GM12878 (cell line): ENCODE data around the gene GID8. TPM values are rescaled to one million over a fixed set of nuclear protein-coding genes. Genes with fewer than 3 reads are reported as not detected.

Experiments used
- ATAC-seq: fragments of 200-7000 bp; cut with Tn5 transposase; 3 replicates; pipeline ENCODE4 v1.9.1; 2020; ENCODE audit warnings: mild to moderate bottlenecking, moderate library complexity
- BruUV-seq: library from RNA; stranded (reverse); fragments of 400-500 nt; replicated peaks from 2 replicates; lab custom pipeline; 2021; lab: Mats Ljungman, UMichigan
- CTCF ChIA-PET: fragments of 300-600 bp; sonication (Branson Sonifier 250); formaldehyde crosslinking; extraction: SDS; loops from one replicate; lab custom pipeline; 2021; ENCODE audit warnings: inconsistent platforms; lab: Yijun Ruan, JAX
- POLR2A ChIA-PET: fragments of 350-600 bp; formaldehyde crosslinking; extraction: SDS; loops from one replicate; lab custom pipeline; 2021; ENCODE audit warnings: inconsistent platforms; lab: Charles Lee
- RAD21 ChIA-PET: fragments of 300-600 bp; sonication (Branson Sonifier 250); formaldehyde crosslinking; loops from one replicate; lab custom pipeline; 2023; ENCODE audit warnings: antibody characterized with exemption; ENCODE audit not compliant: unreplicated experiment; lab: Charles Lee
- SMC1A ChIA-PET: fragments of 300-600 bp; sonication (Branson Sonifier 250); formaldehyde crosslinking; loops from one replicate; lab custom pipeline; 2023; ENCODE audit not compliant: unreplicated experiment, uncharacterized antibody; lab: Charles Lee
- DNase-seq: peaks from one replicate; pipeline ENCODE4 v3.0.0-alpha.2; 2011; ENCODE audit warnings: low read depth, low spot score
- FAIRE-seq: peaks from 3 replicates; lab custom pipeline; 2011; peaks lifted over from hg19 to GRCh38; lab: Jason Lieb, UNC
- H2AFZ ChIP-seq: 2 replicates; pipeline ENCODE4 v1.6.0; 2011; ENCODE audit warnings: low read depth, low read length, control low read depth; ENCODE audit not compliant: control insufficient read depth
- H3K27ac ChIP-seq: 2 replicates; pipeline ENCODE4 v1.5.1; 2011; ENCODE audit warnings: control low read depth; ENCODE audit not compliant: control insufficient read depth, insufficient read depth
- H3K27me3 ChIP-seq, 2 experiments: replicated peaks in 1 of 2; 2 replicates each; pipeline versions ENCODE4 v1.6.0 to v1.6.1; 2011; ENCODE audit warnings: low read length in 1 of 2; ENCODE audit not compliant: control insufficient read depth in 2 of 2, insufficient read depth in 2 of 2
- H3K36me3 ChIP-seq, 2 experiments: 2 replicates each; pipeline ENCODE4 v1.5.1; 2011; ENCODE audit warnings: low read length in 1 of 2; ENCODE audit not compliant: control insufficient read depth in 2 of 2, insufficient read depth in 2 of 2
- H3K4me1 ChIP-seq: 2 replicates; pipeline ENCODE4 v1.6.1; 2011; ENCODE audit warnings: mild to moderate bottlenecking, low read length, moderate library complexity, mixed read lengths; ENCODE audit not compliant: control insufficient read depth, insufficient read depth
- H3K4me2 ChIP-seq: 2 replicates; pipeline ENCODE4 v1.6.0; 2011; ENCODE audit warnings: control low read depth; ENCODE audit not compliant: control insufficient read depth, insufficient read depth
- H3K4me3 ChIP-seq: fragments of 200-600 bp; sonication (generic); 2 replicates; pipeline ENCODE4 v1.5.1; 2016
- H3K79me2 ChIP-seq: 2 replicates; pipeline ENCODE4 v1.6.0; 2011; ENCODE audit warnings: low read length; ENCODE audit not compliant: control insufficient read depth, insufficient read depth
- H3K9ac ChIP-seq: 2 replicates; pipeline ENCODE4 v1.8.0; 2011; ENCODE audit warnings: low read length, control low read depth, mixed read lengths; ENCODE audit not compliant: control insufficient read depth, insufficient read depth
- H3K9me3 ChIP-seq: replicated peaks from 3 replicates; pipeline ENCODE4 v1.5.1; 2011; ENCODE audit warnings: mild to moderate bottlenecking, low read length; ENCODE audit not compliant: control insufficient read depth, insufficient read depth
- H4K20me1 ChIP-seq: 2 replicates; pipeline ENCODE4 v1.6.0; 2011; ENCODE audit not compliant: control insufficient read depth, insufficient read depth
- FOS ChIP-seq: IDR thresholded peaks from 3 replicates; pipeline ENCODE4 v1.6.1; 2011; ENCODE audit warnings: borderline replicate concordance; ENCODE audit not compliant: insufficient read length; ENCODE audit errors: extremely low read depth
- FOXK2 ChIP-seq: fragments of 450-650 bp; IDR thresholded peaks from 2 replicates; pipeline ENCODE4 v1.6.1; 2017; ENCODE audit warnings: mild to moderate bottlenecking, moderate library complexity
- IKZF2 ChIP-seq, 2 experiments: fragments of 450-650 bp; IDR thresholded peaks; 2 replicates each; pipeline ENCODE4 v1.6.1; 2017; ENCODE audit warnings: mild to moderate bottlenecking in 2 of 2, moderate library complexity in 2 of 2
- MTA3 ChIP-seq: IDR thresholded peaks from 2 replicates; pipeline ENCODE4 v1.6.1; 2012; ENCODE audit warnings: low read length, inconsistent platforms, borderline replicate concordance
- NR2C1 ChIP-seq: fragments of 450-650 bp; IDR thresholded peaks from 2 replicates; pipeline ENCODE4 v1.6.1; 2017; ENCODE audit warnings: antibody characterized with exemption, mild to moderate bottlenecking, moderate library complexity
- PML ChIP-seq: IDR thresholded peaks from 2 replicates; pipeline ENCODE4 v1.6.1; 2012; ENCODE audit warnings: low read length, inconsistent platforms
- SMARCA5 ChIP-seq: fragments of 450-650 bp; IDR thresholded peaks from 2 replicates; pipeline ENCODE4 v1.6.1; 2017; ENCODE audit warnings: mild to moderate bottlenecking
- SUZ12 ChIP-seq: fragments of 200-600 bp; sonication (generic); IDR thresholded peaks from one replicate; pipeline ENCODE4 v1.6.1; 2018; ENCODE audit warnings: antibody characterized with exemption, mild to moderate bottlenecking; ENCODE audit not compliant: unreplicated experiment
- WGBS: methylation state at CpG from one replicate; pipeline ENCODE4 v1.1.6; 2016; ENCODE audit warnings: low lambda C conversion rate; ENCODE audit not compliant: insufficient replicate concordance, insufficient coverage; ENCODE audit errors: missing lambda C conversion rate; 5-methylcytosine and 5-hydroxymethylcytosine counted together
- in situ Hi-C: fragments of 300-500 bp; cut with MboI; formaldehyde crosslinking; loops from 9 replicates; pipeline ENCODE4 v1.14.3; 2018; ENCODE audit warnings: mixed read lengths
- intact Hi-C: fragments of 100-400 bp; cut with micrococcal nuclease; formaldehyde crosslinking; loops from one replicate; pipeline ENCODE4 v1.14.2; 2022; ENCODE audit not compliant: unreplicated experiment
- polyA plus RNA-seq, 11 experiments: library from polyadenylated mRNA; depleted of rRNA in 4 of 11; unstranded in 6 of 11; stranded (reverse) in 5 of 11; fragments of >200 nt; fragmentation: Nextera tagmentation in 4 of 11; fragmentation: Illumina TruSeq in 1 of 11; extraction: Ambion mirVana in 4 of 11; extraction: Trizol in 1 of 11; gene quantifications; 1 replicate in 1 of 11; 2 replicates in 10 of 11; pipeline versions ENCODE4 v1.2.1 to v1.2.3, GENCODE V29; 2011 to 2016; ENCODE audit warnings: inconsistent platforms in 2 of 11, missing spikeins in 2 of 11, low read depth in 1 of 11
- total RNA-seq, 4 experiments: library from RNA; depleted of rRNA in 3 of 4; stranded (reverse); fragments of >200 nt in 3 of 4; fragmentation: Illumina TruSeq in 1 of 4; extraction: Trizol in 1 of 4; gene quantifications; 2 replicates each; pipeline versions ENCODE4 v1.2.1 to v1.2.3, GENCODE V29; 2013 to 2021
- TF ChIP-seq, protein P1 (sequence below): IDR thresholded peaks from 2 replicates; pipeline ENCODE4 v1.6.1; 2012; ENCODE audit warnings: improper control_type of control experiment, low read depth, low read length; ENCODE audit not compliant: insufficient replicate concordance
- TF ChIP-seq, protein P2 (sequence below): fragments of 450-650 bp; formaldehyde crosslinking; IDR thresholded peaks from 2 replicates; pipeline ENCODE4 v1.5.0; 2022; ENCODE audit warnings: mild to moderate bottlenecking, missing genetic modification characterization
- TF ChIP-seq, protein P3 (sequence below): IDR thresholded peaks from 2 replicates; pipeline ENCODE4 v1.6.1; 2011; ENCODE audit warnings: low read depth, mild to moderate bottlenecking, low read length, moderate library complexity, borderline replicate concordance; ENCODE audit errors: extremely low read depth

GID8 gene
- total and polyA plus RNA-seq, 10 of the 15 experiments (the other 5 are each of a cell fraction or from before 2014, with no cell fraction given) = 12.0 to 33.8 (median 22.2) TPM

DNA sequence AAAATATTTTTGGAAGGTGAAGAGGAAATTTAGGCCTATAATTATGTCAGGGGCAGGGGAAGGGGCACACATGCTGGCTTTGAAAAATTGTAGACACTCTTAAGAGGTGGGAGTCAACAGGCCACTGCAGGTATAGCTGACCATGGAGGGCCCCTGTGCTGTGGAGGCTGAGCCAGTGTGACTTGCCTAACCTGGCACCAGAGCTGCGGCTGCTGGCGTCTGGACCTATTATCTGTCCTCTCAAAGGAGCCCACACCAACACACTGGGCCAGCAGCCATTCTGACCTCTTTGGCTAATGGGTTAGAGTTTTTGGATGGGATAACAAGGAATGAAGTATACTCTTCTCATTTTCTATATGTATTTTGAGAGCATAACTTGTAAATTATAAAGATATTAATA, 4.5 kb downstream of the GID8 start (continued):
- TF ChIP-seq, protein P1, sequence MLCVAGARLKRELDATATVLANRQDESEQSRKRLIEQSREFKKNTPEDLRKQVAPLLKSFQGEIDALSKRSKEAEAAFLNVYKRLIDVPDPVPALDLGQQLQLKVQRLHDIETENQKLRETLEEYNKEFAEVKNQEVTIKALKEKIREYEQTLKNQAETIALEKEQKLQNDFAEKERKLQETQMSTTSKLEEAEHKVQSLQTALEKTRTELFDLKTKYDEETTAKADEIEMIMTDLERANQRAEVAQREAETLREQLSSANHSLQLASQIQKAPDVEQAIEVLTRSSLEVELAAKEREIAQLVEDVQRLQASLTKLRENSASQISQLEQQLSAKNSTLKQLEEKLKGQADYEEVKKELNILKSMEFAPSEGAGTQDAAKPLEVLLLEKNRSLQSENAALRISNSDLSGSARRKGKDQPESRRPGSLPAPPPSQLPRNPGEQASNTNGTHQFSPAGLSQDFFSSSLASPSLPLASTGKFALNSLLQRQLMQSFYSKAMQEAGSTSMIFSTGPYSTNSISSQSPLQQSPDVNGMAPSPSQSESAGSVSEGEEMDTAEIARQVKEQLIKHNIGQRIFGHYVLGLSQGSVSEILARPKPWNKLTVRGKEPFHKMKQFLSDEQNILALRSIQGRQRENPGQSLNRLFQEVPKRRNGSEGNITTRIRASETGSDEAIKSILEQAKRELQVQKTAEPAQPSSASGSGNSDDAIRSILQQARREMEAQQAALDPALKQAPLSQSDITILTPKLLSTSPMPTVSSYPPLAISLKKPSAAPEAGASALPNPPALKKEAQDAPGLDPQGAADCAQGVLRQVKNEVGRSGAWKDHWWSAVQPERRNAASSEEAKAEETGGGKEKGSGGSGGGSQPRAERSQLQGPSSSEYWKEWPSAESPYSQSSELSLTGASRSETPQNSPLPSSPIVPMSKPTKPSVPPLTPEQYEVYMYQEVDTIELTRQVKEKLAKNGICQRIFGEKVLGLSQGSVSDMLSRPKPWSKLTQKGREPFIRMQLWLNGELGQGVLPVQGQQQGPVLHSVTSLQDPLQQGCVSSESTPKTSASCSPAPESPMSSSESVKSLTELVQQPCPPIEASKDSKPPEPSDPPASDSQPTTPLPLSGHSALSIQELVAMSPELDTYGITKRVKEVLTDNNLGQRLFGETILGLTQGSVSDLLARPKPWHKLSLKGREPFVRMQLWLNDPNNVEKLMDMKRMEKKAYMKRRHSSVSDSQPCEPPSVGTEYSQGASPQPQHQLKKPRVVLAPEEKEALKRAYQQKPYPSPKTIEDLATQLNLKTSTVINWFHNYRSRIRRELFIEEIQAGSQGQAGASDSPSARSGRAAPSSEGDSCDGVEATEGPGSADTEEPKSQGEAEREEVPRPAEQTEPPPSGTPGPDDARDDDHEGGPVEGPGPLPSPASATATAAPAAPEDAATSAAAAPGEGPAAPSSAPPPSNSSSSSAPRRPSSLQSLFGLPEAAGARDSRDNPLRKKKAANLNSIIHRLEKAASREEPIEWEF = no peak
- TF ChIP-seq SMARCA5 = no peak

DNA sequence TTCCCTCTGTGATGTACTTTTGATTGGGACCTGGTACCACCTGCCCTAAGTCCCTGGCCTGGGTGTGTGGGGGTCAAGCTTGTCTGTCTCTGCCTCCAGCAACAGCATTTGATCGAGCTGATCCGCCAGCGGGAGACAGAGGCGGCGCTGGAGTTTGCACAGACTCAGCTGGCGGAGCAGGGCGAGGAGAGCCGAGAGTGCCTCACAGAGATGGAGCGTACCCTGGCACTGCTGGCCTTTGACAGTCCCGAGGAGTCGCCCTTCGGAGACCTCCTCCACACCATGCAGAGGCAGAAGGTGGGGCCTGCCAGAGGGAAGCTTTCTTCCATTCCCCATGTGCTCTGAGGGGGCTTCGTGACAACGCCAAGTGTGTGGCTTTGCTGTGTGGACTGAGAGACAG, 5.4 kb downstream of the GID8 start:
- no peaks in the 10 kb centered on the region for H4K20me1 ChIP-seq
- H3K9ac ChIP-seq = no peak overlapping the region
- no peak overlapping the region for H3K4me2 ChIP-seq
- FAIRE-seq = no peak
- no peak overlapping the region for H3K27ac ChIP-seq
- SMC1A ChIA-PET = no interaction called here
- ATAC-seq = no peak
- no peaks in the 10 kb centered on the region for H3K27me3 ChIP-seq
- TF ChIP-seq FOS (no peak), IKZF2 (IDR thresholded peaks at IDR 0.05) (no peak), NR2C1 (no peak), FOXK2 (no peak), PML (no peak), SUZ12 (no peak), MTA3 (no peak)
- TF ChIP-seq, protein P2, sequence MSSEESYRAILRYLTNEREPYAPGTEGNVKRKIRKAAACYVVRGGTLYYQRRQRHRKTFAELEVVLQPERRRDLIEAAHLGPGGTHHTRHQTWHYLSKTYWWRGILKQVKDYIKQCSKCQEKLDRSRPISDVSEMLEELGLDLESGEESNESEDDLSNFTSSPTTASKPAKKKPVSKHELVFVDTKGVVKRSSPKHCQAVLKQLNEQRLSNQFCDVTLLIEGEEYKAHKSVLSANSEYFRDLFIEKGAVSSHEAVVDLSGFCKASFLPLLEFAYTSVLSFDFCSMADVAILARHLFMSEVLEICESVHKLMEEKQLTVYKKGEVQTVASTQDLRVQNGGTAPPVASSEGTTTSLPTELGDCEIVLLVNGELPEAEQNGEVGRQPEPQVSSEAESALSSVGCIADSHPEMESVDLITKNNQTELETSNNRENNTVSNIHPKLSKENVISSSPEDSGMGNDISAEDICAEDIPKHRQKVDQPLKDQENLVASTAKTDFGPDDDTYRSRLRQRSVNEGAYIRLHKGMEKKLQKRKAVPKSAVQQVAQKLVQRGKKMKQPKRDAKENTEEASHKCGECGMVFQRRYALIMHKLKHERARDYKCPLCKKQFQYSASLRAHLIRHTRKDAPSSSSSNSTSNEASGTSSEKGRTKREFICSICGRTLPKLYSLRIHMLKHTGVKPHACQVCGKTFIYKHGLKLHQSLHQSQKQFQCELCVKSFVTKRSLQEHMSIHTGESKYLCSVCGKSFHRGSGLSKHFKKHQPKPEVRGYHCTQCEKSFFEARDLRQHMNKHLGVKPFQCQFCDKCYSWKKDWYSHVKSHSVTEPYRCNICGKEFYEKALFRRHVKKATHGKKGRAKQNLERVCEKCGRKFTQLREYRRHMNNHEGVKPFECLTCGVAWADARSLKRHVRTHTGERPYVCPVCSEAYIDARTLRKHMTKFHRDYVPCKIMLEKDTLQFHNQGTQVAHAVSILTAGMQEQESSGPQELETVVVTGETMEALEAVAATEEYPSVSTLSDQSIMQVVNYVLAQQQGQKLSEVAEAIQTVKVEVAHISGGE (CRISPR knock-in tag) = no peak
- TF ChIP-seq, protein P3, sequence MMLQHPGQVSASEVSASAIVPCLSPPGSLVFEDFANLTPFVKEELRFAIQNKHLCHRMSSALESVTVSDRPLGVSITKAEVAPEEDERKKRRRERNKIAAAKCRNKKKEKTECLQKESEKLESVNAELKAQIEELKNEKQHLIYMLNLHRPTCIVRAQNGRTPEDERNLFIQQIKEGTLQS = no peak
- no peak for DNase-seq
- CTCF ChIA-PET = no interaction called here
- H3K4me3 ChIP-seq = no peak overlapping the region
- H3K79me2 ChIP-seq = peaks cover 31% of the 10 kb centered on the region
- 100% methylated on average over 13 of the region's 14 CpGs for WGBS
- intact Hi-C loops = no loop called here
- H3K36me3 ChIP-seq = peaks cover 20 to 56% of the 10 kb centered on the region in 2 experiments
- 0 out of 2 replicates have a peak, but pooled peaks cover 5% of the 10 kb centered on the region for H3K4me1 ChIP-seq
- in situ Hi-C loops = no loop called here
- H2AFZ ChIP-seq = no peak overlapping the region
- POLR2A ChIA-PET = no interaction called here
- H3K9me3 ChIP-seq = no peaks in the 10 kb centered on the region
- BruUV-seq = no TSS peak
- RAD21 ChIA-PET = no interaction called here
